CD4-positive, alpha-beta T cell treated with Interleukin-1 beta for 1 hour (primary cell): ENCODE data around the gene BROX.

Experiments
- DNase-seq, 2 donors: peaks; one replicate each; pipeline ENCODE4 v3.0.0-alpha.2; 2020 to 2022

Gene BROX

DNA sequence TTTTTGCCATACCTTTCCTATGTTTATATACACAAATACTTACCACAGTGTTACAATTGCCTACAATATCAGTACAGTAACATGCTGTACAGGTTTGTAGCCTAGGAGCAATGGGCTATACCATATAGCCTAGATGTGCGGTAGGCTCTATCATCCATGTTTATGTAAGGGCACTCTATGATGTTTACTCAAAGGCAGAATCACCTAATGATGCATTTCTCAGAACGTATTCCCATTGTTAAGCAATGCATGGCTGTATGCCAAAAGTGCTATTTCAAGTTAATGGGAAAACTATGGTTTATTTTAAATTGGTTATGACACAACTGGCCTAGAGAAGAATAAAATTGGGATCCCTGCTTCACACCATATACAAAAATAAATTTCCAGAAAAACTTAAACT is 65.6 kb downstream of the BROX start:
- no peak for DNase-seq

DNA sequence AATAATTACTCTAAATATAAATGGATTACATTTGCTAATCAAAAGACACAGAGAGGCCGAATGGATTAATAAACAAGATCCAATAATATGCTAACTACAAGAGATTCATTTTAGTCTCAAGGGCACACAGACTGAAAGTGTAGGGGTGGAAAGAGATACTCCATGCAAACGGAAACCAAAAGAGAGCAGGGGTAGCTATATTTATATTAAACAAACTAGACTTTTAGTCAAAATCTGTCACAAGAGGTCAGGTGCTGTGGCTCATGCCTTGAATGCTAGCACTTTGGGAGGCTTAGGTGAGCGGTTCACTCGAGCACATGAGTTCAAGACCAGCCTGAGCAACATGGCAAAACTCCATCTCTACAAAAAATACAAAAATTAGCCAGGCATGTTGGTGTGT is 68.9 kb downstream of the BROX start:
- no peak for DNase-seq

DNA sequence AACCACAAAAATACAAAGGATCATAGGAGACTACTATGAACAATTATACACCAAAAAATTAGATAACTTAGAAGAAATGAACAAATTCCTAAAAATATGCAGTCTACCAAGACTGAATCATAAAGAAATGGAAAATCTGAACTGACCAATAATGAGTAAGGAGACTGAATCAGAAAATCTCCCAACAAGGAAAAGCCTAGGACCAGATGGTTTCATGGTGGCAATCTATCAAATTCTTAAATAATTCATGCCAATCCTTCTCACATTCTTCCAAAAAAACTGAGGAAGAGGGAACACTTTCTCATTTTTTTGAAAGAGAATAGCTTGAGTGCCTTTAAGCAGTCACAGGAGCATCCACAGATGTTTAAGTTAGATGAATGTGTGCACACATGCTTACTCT is 70.7 kb downstream of the BROX start:
- DNase-seq: no peak

DNA sequence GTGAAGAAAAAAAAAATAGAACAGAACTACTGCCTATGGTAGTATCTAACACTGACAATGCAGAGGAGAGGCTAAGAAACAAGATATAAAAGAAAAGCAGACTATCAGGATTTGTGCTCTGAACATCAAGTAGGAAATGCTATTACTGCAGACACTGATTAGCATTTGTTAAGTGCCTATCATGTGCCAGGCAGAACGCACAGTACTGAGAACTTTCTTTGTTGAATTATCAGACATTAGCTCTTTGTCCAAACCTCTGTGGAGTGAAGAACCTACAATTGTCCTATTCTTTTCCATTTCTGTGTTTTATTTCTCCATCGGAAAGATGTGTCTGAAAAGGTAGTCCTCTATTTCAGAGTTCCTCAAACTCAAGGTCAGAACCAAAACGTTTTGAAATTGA is 72.0 kb downstream of the BROX start:
- DNase-seq: no peak
